ENCODE results near the gene SSBP3.
A peak's percentile ranks its signal among the peaks of the same experiment; 100 is the strongest.

SSBP3 gene

GRCh38 chr1:54328066-54328636 is 78.0 kb downstream of the SSBP3 start:
- no peak for DNase-seq

- DNase-seq, result peak; percentile 44
Observed at GRCh38 chr1:54327386-54328065, 78.7 kb downstream of the SSBP3 start.

GRCh38 chr1:54326543-54327385 is 79.4 kb downstream of the SSBP3 start:
- no peak for DNase-seq

- DNase-seq, result no peak
Observed at GRCh38 chr1:54325703-54326461, 80.3 kb downstream of the SSBP3 start.

GRCh38 chr1:54325284-54325683 is 80.9 kb downstream of the SSBP3 start:
- no peak for DNase-seq

- DNase-seq, result no peak
Observed at GRCh38 chr1:54324251-54325140, 81.7 kb downstream of the SSBP3 start.

- no peak for DNase-seq
Observed at GRCh38 chr1:54323921-54324250, 82.3 kb downstream of the SSBP3 start.

GRCh38 chr1:54323324-54323739 is 82.9 kb downstream of the SSBP3 start:
- DNase-seq, result no peak

GRCh38 chr1:54318246-54318814 is 87.9 kb downstream of the SSBP3 start:
- no peak for DNase-seq

- DNase-seq, result no peak
Observed at GRCh38 chr1:54317084-54317483, 89.1 kb downstream of the SSBP3 start.

GRCh38 chr1:54315099-54315498 is 91.1 kb downstream of the SSBP3 start:
- DNase-seq, result no peak

- DNase-seq, result peak; percentile 83
Observed at GRCh38 chr1:54314696-54315095, 91.5 kb downstream of the SSBP3 start.

GRCh38 chr1:54312796-54313316 is 93.3 kb downstream of the SSBP3 start:
- DNase-seq, result no peak

- no peak for DNase-seq
Observed at GRCh38 chr1:54311506-54311905, 94.7 kb downstream of the SSBP3 start.

GRCh38 chr1:54310439-54311328 is 95.5 kb downstream of the SSBP3 start:
- DNase-seq, result no peak

GRCh38 chr1:54309631-54310366 is 96.4 kb downstream of the SSBP3 start:
- DNase-seq, result peak; percentile 92

GRCh38 chr1:54307305-54307704 is 98.9 kb downstream of the SSBP3 start:
- no peak for DNase-seq

GRCh38 chr1:54305906-54306514 is 100.2 kb downstream of the SSBP3 start:
- no peak for DNase-seq

GRCh38 chr1:54304518-54304917 is 101.7 kb downstream of the SSBP3 start:
- DNase-seq, result no peak
